Jurkat, Clone E6-1 (cell line): ENCODE data around the gene MRPL19. TPM values are rescaled to one million over a fixed set of nuclear protein-coding genes. Genes with fewer than 3 reads are reported as not detected.

Experiments used
- DNase-seq: peaks from one replicate; pipeline ENCODE4 v3.0.0-alpha.2; 2011; ENCODE audit warnings: low read depth, low spot score
- H3K4me3 ChIP-seq: 2 replicates; pipeline ENCODE4 v1.5.1; 2011; ENCODE audit warnings: mild to moderate bottlenecking, low read length, control low read depth, moderate library complexity
- polyA plus RNA-seq: library from polyadenylated mRNA; unstranded; fragments of >200 nt; gene quantifications from one replicate; pipeline ENCODE4 v1.2.1, GENCODE V29; 2012; ENCODE audit warnings: missing spikeins; ENCODE audit not compliant: insufficient read length, insufficient read depth

MRPL19 gene
- 51.0 TPM for polyA plus RNA-seq

DNA sequence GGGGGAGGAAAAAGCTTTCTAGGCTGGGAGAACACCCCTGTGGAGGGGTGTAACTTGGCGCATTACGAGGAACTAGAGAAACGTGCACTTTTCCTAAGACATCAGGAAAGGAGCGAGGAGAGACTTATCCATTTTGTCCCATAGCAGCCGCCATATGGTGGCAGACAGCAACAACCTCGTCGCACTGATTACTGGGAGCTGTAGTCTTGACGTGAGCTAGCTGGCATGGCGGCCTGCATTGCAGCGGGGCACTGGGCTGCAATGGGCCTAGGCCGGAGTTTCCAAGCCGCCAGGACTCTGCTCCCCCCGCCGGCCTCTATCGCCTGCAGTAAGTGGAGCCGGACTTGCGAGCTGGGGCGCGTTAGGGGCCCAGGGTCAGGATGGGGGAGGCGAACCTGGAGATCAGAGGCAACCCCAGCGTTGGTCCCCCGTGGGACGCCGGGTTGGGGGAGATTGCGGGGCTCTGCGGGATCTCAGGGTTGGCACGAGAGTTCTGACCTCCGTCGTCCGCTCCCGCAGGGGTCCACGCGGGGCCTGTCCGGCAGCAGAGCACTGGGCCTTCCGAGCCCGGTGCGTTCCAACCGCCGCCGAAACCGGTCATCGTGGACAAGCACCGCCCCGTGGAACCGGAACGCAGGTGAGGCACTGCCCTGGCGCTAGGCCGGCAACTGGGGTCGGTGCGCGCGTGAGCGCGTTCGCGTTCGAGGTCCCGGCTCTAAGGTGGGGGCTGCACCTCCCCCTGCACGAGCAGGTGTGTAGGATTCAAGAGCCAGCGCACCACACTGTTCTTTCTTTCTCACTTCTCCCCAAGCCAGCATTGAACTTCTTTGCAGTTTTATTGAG is at the start of gene MRPL19:
TSS of gene MRPL19 (plus strand) at position 201 of the 843 bp plus-strand sequence. CDS start at position 226, 25 bp downstream.
- peak; percentile 89 for DNase-seq
- H3K4me3 ChIP-seq: peak within 1 kb of the TSS; percentile 86

GRCh38 chr2:75596784-75597183 is 49.8 kb upstream of the MRPL19 start:
- no peak overlapping the region for H3K4me3 ChIP-seq
- DNase-seq: no peak

GRCh38 chr2:75597949-75598348 is 48.6 kb upstream of the MRPL19 start:
- no peak overlapping the region for H3K4me3 ChIP-seq
- DNase-seq: no peak

- H3K4me3 ChIP-seq: no peak overlapping the region
- no peak for DNase-seq
These were observed 47.9 kb upstream of the MRPL19 start for GRCh38 chr2:75598589-75599155.

DNA sequence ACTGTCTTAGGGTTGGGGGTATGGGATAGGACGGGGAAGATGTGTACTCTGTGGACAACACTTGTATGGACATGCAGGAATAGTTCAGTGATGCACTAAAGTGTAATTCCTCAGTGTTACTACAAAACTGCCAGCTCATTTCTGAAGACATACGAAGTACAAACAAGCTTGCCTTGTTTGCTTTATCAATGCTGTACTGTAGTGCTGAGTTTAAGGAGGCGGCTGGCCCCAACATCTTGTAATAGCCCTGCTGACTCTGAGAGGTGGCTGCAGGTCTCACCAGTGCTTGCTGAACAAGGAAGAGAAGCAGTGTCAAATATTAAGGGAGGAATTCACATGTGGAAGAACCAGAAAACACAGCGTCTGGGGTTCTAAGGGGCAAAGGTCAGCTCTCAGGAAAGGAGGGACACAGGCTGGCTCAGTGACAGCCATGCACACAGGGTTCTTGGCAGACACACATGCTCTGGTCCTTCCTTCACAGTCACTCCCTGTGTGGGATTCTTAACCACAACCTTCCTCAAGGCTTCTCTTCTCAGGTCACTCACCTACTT is 46.0 kb upstream of the MRPL19 start:
- H3K4me3 ChIP-seq: no peak overlapping the region
- DNase-seq: no peak

DNA sequence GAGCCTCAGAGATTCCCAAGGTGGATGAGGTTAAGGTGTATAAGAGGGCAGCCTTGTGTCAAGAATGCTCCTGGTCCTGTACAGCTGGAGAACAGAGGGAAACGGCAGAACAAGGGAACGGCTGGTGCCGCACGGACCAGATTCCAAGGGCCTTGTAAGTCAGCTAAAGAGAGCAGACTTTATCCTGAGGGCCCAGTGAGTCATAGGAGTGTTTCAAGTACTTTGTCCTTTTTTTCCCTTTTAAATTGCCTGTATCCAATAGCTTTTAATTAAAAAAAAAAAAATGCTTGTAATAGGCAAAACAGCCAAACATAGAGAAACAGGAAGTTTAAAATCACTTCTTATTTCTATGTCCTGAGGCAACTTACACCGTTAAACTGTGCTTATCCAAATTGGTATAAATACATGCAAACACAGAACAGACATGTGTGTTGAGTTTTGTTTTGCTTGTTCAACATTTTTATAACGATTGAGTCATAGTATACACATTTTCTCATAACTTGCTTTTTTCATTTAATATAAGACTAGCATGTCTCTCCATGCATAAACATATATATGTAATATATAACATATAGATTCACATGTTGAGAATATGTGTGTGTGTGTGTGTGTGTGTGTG is 43.8 kb upstream of the MRPL19 start:
- DNase-seq: no peak
- no peak overlapping the region for H3K4me3 ChIP-seq

DNA sequence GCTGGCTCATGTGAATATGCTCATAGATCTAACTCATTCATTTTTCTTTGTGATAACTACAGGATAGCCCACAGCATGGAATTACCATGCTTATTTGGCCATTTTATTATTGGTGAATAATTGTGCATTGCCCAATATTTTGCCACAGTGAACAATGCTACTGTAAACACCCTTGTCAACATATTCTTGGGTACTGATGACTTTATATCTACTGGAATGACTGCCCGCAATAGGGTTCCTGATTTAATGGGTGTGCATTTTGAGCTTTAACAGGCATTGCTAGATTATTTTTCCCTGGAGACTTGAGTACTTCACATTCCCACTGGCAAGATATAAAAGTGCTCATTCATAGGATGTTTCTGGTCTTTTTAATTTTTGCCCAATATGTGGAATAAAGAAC is 43.1 kb upstream of the MRPL19 start:
- H3K4me3 ChIP-seq: no peak overlapping the region
- no peak for DNase-seq

DNA sequence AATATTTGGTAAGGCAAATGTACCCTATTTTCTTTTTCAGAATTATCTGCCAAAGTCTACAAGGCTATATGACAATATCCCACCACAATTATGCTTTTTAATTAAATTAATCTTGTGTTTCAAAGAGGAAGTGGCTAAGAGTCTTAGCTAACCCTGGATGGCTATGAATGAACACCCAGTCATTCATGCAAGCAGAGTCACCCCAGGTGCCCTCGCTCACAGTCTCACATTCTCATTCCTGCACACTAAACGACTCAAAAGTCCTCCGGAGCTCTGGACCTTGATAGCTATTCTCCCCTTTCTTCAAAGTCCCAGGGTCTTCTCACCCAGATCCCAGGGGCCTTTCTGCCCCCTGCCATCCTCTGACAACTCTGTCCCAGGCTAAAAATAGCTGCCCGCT is 42.1 kb upstream of the MRPL19 start:
- no peak for DNase-seq
- H3K4me3 ChIP-seq: no peak overlapping the region

DNA sequence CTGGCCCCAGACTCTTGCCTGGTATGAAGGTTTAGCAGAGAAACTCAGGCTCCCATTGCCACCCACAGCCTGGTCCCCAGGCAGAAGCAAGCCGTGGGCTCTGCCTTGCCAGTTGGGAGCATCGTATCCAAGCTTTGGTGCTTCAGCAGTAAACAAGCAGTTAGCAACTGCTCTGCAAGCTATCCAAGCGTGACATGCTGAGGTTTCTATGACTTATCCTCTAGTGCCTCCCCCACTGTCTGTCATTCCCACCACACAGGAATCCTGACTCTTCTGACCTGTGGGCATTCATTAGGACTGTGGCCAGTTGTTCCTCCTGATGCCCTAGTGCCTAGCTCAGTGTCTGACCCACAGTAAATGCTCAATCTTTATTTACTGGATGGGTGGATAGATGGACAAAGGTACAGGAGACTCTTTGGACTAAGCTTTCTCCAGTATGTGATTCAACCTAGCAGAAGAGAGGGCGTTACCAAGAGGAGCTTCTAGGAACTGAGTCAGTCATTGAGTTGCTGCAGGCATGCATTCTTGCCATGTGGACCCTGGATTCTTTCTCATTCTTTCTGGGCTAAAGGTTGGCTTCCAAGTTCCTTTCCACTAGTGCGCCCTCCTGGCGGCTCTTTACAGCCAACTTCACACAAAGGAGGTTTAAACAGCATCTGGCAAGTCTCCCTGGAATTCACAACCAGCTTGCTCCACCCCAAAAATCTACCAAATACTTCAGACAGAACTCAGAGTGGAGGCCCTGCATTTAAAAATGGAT is 40.6 kb upstream of the MRPL19 start:
- no peak for DNase-seq
- H3K4me3 ChIP-seq: no peak overlapping the region

GRCh38 chr2:75606761-75607399 is 39.7 kb upstream of the MRPL19 start:
- no peak overlapping the region for H3K4me3 ChIP-seq
- no peak for DNase-seq

DNA sequence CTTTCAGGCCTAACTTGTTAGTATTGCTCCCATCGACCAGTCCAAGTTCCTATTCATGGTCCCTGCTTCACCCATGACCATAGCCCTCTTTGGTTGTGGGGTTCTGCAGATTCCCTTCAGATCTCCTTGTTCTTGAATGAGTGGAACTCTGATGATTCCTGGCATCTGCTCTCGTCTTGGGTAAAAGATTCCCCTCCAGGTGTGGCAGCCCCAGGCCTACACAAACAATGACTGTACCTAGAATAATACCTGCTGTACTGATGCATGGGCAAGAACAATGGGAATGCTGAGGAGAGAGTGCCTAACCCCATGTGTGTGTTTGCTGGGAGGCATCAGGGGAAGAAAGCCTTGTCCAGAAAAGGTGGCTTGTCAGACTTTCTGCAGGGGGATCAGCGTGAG is 39.2 kb upstream of the MRPL19 start:
- H3K4me3 ChIP-seq: no peak overlapping the region
- no peak for DNase-seq

GRCh38 chr2:75607988-75608683 is 38.4 kb upstream of the MRPL19 start:
- H3K4me3 ChIP-seq: no peak overlapping the region
- DNase-seq: no peak

DNA sequence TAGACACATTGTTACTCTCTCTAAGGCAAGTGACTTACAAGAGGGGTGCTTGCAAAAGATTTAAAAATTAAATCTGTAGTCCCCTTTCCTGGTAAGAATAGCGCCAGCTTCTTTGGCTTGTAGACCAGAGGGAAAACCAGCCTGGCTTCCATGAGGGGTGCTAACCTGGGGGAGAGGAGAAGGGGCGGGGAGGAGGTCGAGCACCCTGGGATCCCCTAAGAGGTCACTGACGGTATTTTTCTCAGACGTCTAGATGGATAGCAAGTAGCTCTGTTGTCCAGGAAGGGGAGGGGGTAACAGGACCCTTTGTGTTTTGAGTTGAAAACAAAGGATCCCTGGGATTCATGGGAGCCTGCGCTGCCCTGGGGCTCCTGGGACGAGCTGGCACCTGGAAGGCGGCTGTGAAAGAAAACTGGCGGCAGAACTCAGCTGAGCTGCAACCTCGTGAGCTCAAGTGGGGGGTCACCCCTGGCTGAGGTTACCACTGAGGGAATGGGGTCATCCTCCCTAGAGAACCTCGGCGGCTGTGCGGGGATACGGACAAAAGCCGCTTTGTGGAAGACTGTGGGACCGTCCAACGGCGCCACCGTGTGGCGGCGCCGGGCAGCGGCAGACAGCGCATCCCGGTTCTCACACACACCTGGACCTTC is 37.8 kb upstream of the MRPL19 start:
- H3K4me3 ChIP-seq: no peak overlapping the region
- peak; percentile 25 for DNase-seq

- no peak for DNase-seq
- no peak overlapping the region for H3K4me3 ChIP-seq
These were observed 37.3 kb upstream of the MRPL19 start for GRCh38 chr2:75609334-75609689.

DNA sequence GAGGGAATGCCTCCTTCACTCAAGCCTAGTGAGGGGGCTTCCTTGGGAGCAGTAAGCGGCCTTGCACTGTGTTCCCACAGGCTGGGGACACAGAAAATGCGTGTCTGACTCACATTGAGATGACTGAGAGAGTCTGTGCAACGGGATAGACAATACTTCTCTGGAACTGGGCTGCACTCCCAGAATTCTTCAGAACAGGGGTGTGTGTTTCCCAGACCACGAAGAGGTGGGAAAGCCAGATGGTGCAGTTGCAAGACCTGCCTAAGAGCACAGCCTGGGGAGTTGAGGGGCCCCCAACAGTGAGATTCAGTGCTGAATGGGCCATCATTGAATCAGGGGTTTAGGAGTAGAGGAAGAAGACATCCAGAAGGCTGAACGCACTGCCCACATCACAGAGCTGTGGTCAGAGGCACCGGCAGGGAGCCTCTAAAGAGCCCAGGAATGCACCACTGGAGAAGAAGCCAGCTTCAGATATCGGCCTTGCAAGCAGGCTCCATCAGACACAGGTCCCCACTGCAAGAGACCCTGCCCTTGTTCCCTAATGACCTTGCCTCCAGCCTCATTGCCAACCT is 36.6 kb upstream of the MRPL19 start:
- DNase-seq: peak; percentile 14
- no peak overlapping the region for H3K4me3 ChIP-seq

- H3K4me3 ChIP-seq: no peak overlapping the region
- no peak for DNase-seq
These were observed 35.9 kb upstream of the MRPL19 start for GRCh38 chr2:75610671-75611070.

DNA sequence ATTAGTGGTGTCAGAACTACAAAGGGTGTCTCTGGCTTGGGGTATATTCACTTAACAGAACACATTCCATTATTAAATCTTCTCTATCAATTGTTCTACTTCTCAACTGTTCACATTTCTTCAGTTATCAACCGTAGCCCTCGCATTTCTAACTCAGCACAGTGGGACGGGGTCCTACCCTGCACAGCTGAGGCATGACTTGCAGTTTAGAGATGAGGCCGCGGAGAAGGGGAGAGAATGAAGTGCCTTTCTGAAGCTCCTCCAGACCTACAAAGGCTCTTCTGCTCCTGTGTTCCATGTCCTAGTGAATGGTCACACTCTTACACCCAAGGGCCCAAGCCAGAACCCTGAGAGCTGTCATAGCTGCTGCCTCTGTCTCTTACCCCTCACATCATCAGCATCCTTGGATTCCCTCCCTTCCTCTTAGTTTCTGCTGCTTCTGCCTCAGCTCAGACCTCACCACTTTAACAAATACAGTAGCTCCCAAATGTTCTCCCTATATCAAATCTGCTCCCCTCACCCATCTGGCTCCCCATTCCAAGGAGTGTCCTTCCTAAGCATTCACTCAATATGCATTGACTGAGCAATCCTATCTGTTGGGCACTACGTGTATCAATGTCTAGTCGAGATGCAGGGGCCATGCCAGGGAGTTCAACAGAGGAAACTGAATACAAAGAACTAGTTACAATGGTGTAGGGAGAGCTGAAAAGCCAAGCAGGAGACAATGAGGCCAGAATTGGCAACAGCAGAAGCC is 34.3 kb upstream of the MRPL19 start:
- no peak for DNase-seq
- H3K4me3 ChIP-seq: no peak overlapping the region
